Subcutaneous adipose tissue (tissue), 4 donors: ENCODE results near the gene NHEJ1. TPM values are rescaled to one million over a fixed set of nuclear protein-coding genes. Genes with fewer than 3 reads are reported as not detected.

Experiments used
- CTCF ChIP-seq: fragments of 450-650 bp; IDR thresholded peaks from one replicate; pipeline ENCODE4 v1.5.1; 2016; ENCODE audit warnings: low read depth, mild to moderate bottlenecking, control low read depth, antibody characterized with exemption, moderate library complexity
- total RNA-seq, 4 donors: library from RNA; depleted of rRNA; stranded (reverse); fragments of >200 nt; gene quantifications; one replicate each; pipeline ENCODE4 v1.1.0, GENCODE V29; 2016

Gene NHEJ1
- total RNA-seq, 4 donors from 2014 or later = 14.3 to 27.7 (median 19.4) TPM

GRCh38 chr2:219205981-219206327 lies 45.3 kb upstream of the NHEJ1 start:
- no peak for TF ChIP-seq CTCF

- no peak for TF ChIP-seq CTCF
Measured at GRCh38 chr2:219205165-219205538, 44.5 kb upstream of the NHEJ1 start.

- no peak for TF ChIP-seq CTCF
Measured at GRCh38 chr2:219204425-219205164, 44.0 kb upstream of the NHEJ1 start.

GRCh38 chr2:219199470-219200211 lies 39.0 kb upstream of the NHEJ1 start:
- TF ChIP-seq CTCF = no peak

GRCh38 chr2:219198974-219199373 lies 38.4 kb upstream of the NHEJ1 start:
- no peak for TF ChIP-seq CTCF

GRCh38 chr2:219197388-219197787 lies 36.8 kb upstream of the NHEJ1 start:
- TF ChIP-seq CTCF = no peak

GRCh38 chr2:219186754-219187456 lies 26.3 kb upstream of the NHEJ1 start:
- TF ChIP-seq CTCF = no peak
